ENCODE data around the gene MAL.

MAL gene

DNA sequence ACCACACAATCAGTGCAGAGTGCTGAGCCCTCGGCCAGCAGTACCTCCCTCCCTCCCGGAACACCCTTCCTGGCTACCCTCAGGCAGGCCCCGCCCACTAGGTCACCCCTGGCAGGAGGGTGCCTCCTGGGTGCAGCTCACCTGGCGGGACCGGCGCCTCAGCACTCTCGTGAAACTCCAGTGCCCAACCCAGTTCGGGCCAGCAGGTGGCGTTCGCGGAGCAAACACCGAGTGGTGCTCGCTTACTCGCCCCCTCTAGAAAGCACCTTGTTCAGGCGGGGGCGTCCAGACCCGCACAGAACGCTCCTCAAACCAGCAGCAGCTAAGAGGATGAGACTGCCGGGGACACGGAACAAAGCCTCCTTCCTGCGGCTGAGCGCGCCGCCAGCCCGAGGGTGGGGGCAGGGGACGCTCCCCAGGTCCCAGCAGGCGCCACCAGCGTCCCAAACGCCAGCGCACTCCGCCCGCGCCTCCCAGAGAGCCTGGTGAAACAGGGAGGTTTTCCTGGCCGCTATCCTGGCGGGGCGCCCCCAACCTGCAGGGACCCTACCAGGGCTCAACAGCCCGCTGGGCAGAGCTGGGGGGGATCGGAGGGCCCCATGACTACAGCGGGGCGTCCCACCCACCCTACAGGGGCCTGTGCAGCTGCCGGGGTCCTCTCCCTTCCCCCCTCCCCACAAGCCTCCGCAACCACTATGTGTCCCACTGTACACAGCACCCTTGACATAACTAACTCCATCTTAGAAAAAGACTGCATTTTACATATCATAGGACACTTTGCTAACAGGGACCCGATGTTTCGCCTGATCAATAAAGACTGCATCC lies 51.4 kb downstream of the MAL start:
- TF ChIP-seq, protein P1, sequence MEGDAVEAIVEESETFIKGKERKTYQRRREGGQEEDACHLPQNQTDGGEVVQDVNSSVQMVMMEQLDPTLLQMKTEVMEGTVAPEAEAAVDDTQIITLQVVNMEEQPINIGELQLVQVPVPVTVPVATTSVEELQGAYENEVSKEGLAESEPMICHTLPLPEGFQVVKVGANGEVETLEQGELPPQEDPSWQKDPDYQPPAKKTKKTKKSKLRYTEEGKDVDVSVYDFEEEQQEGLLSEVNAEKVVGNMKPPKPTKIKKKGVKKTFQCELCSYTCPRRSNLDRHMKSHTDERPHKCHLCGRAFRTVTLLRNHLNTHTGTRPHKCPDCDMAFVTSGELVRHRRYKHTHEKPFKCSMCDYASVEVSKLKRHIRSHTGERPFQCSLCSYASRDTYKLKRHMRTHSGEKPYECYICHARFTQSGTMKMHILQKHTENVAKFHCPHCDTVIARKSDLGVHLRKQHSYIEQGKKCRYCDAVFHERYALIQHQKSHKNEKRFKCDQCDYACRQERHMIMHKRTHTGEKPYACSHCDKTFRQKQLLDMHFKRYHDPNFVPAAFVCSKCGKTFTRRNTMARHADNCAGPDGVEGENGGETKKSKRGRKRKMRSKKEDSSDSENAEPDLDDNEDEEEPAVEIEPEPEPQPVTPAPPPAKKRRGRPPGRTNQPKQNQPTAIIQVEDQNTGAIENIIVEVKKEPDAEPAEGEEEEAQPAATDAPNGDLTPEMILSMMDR (conservative IDR thresholded peaks at IDR 0.05; ENCODE audit: low read length), result peak; percentile 76
- no peak for TF ChIP-seq EZH2phosphoT487 (IDR thresholded peaks at IDR 0.05; ENCODE audit: borderline replicate concordance)
- Histone ChIP-seq H2AFZ (ENCODE audit: low read length) (peak overlapping the region; percentile 94), H3K36me3 (ENCODE audit: insufficient read depth, low read length) (no peaks in the 10 kb centered on the region), H3K9ac (ENCODE audit: low read depth, low read length, poor library complexity, severe bottlenecking) (no peak overlapping the region), H3K27me3 (ENCODE audit: insufficient read depth, low read length, poor library complexity, severe bottlenecking) (no peaks in the 10 kb centered on the region), H4K20me1 (ENCODE audit: insufficient read depth, low read length, poor library complexity, severe bottlenecking) (no peaks in the 10 kb centered on the region), H3K4me3 (ENCODE audit: low read length, poor library complexity, severe bottlenecking) (peak overlapping the region; percentile 64), H3K9me3 (ENCODE audit: insufficient read depth, low read depth, low read length) (no peaks in the 10 kb centered on the region), H3K79me2 (ENCODE audit: insufficient read depth, low read length) (no peaks in the 10 kb centered on the region), H3K4me2 (ENCODE audit: low read depth, low read length, poor library complexity, severe bottlenecking) (peak overlapping the region; percentile 67), H3F3A (ENCODE audit: low read depth) (no peaks in the 10 kb centered on the region), H3K4me1 (ENCODE audit: insufficient read depth, low read length, poor library complexity, severe bottlenecking) (no peaks in the 10 kb centered on the region), H3K9me2 (replicated peaks; ENCODE audit: low read depth, low read length) (no peaks in the 10 kb centered on the region)

DNA sequence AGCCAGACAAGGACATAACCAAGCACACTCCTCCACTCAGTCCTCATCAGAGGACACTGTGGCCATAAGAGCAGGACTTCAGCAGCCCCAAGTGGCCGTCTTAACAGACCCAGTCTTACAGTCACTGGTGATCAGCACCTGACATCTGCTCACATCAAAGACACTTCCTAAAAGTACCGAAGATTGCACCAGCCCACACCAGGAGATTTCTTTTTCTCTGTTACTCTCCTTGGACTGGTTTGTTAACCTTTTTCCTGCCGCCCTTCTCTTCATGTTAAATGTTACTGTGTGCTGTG lies 52.0 kb downstream of the MAL start:
- H3K4me1 ChIP-seq (ENCODE audit: insufficient read depth, low read length, poor library complexity, severe bottlenecking), result no peaks in the 10 kb centered on the region
- peak overlapping the region; percentile 94 for H2AFZ ChIP-seq (ENCODE audit: low read length)
- TF ChIP-seq EZH2phosphoT487 (IDR thresholded peaks at IDR 0.05; ENCODE audit: borderline replicate concordance), result no peak
- TF ChIP-seq, protein P1 (conservative IDR thresholded peaks at IDR 0.05; ENCODE audit: low read length), result no peak
- peak overlapping the region; percentile 67 for H3K4me2 ChIP-seq (ENCODE audit: low read depth, low read length, poor library complexity, severe bottlenecking)
- no peak overlapping the region for H3K9ac ChIP-seq (ENCODE audit: low read depth, low read length, poor library complexity, severe bottlenecking)
- no peaks in the 10 kb centered on the region for H3F3A ChIP-seq (ENCODE audit: low read depth)
- H4K20me1 ChIP-seq (ENCODE audit: insufficient read depth, low read length, poor library complexity, severe bottlenecking), result no peaks in the 10 kb centered on the region
- H3K9me3 ChIP-seq (ENCODE audit: insufficient read depth, low read depth, low read length), result no peaks in the 10 kb centered on the region
- H3K79me2 ChIP-seq (ENCODE audit: insufficient read depth, low read length), result no peaks in the 10 kb centered on the region
- H3K4me3 ChIP-seq (ENCODE audit: low read length, poor library complexity, severe bottlenecking), result no peak overlapping the region
- no peaks in the 10 kb centered on the region for H3K27me3 ChIP-seq (ENCODE audit: insufficient read depth, low read length, poor library complexity, severe bottlenecking)
- no peaks in the 10 kb centered on the region for H3K9me2 ChIP-seq (replicated peaks; ENCODE audit: low read depth, low read length)
- no peaks in the 10 kb centered on the region for H3K36me3 ChIP-seq (ENCODE audit: insufficient read depth, low read length)

DNA sequence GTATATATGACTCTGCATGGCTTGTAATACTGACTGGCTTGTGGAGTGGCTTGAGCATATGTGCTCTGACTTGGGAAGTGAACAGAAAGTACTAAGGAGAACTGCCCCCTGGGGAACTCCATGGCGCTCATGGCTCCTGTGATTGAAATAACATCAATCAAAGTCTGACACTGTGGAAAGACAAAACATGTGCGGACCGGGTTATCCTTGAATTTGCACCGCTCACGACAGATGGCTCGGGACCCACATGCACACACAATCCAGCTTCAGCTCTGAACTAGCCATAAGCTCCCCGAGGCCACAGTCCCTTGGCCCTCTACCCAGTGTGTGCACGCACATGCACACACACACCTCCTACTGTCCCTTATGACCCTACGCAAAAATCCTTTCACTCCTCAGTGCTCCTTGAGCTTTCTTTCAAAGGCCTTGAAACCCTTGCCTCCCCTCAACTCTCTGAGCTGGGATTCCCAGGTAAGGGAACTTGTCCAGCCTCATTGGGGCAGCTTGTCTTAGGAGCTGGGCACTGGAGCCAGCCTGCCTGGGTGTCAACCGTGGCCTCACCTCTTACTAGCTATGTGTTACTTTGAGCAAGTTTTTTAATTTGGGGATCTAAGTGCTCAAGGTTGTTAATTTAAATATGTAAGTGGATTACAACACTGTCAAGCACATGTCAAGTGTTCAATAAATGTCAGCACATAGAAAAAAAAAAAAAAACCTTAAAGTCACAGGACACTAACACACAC lies 52.5 kb downstream of the MAL start:
- H3K9ac ChIP-seq (ENCODE audit: low read depth, low read length, poor library complexity, severe bottlenecking), result no peak overlapping the region
- no peaks in the 10 kb centered on the region for H3K79me2 ChIP-seq (ENCODE audit: insufficient read depth, low read length)
- no peak overlapping the region for H2AFZ ChIP-seq (ENCODE audit: low read length)
- no peak overlapping the region for H3K4me3 ChIP-seq (ENCODE audit: low read length, poor library complexity, severe bottlenecking)
- no peaks in the 10 kb centered on the region for H3K27me3 ChIP-seq (ENCODE audit: insufficient read depth, low read length, poor library complexity, severe bottlenecking)
- no peaks in the 10 kb centered on the region for H3K36me3 ChIP-seq (ENCODE audit: insufficient read depth, low read length)
- H3K9me2 ChIP-seq (replicated peaks; ENCODE audit: low read depth, low read length), result no peaks in the 10 kb centered on the region
- no peaks in the 10 kb centered on the region for H3K4me1 ChIP-seq (ENCODE audit: insufficient read depth, low read length, poor library complexity, severe bottlenecking)
- no peaks in the 10 kb centered on the region for H3K9me3 ChIP-seq (ENCODE audit: insufficient read depth, low read depth, low read length)
- no peak for TF ChIP-seq EZH2phosphoT487 (IDR thresholded peaks at IDR 0.05; ENCODE audit: borderline replicate concordance)
- TF ChIP-seq, protein P1 (conservative IDR thresholded peaks at IDR 0.05; ENCODE audit: low read length), result no peak
- H3K4me2 ChIP-seq (ENCODE audit: low read depth, low read length, poor library complexity, severe bottlenecking), result peak overlapping the region; percentile 67
- no peaks in the 10 kb centered on the region for H3F3A ChIP-seq (ENCODE audit: low read depth)
- H4K20me1 ChIP-seq (ENCODE audit: insufficient read depth, low read length, poor library complexity, severe bottlenecking), result no peaks in the 10 kb centered on the region
